Gastroesophageal sphincter (tissue), 4 donors: ENCODE measurements around the gene MAG. TPM values are rescaled to one million over a fixed set of nuclear protein-coding genes. Genes with fewer than 3 reads are reported as not detected.

ENCODE experiments used
- ATAC-seq: fragments of 150-250 bp; one replicate; pipeline ENCODE4 v1.9.1; 2016; ENCODE audit warnings: mild to moderate bottlenecking, moderate library complexity
- H3K27ac ChIP-seq, 4 donors: fragments of 200-600 bp; sonication (generic) in 3 of 4; 1 replicate in 3 of 4; 2 replicates in 1 of 4; pipeline ENCODE4 v1.5.1; 2016 to 2019
- H3K27me3 ChIP-seq: fragments of 200-600 bp; sonication (generic); one replicate; pipeline ENCODE4 v1.5.1; 2019
- H3K36me3 ChIP-seq, 2 donors: fragments of 200-600 bp; sonication (generic); one replicate each; pipeline ENCODE4 v1.5.1; 2019; ENCODE audit warnings: control low read depth in 1 of 2
- H3K4me1 ChIP-seq, 3 donors: fragments of 200-600 bp; sonication (generic); 1 replicate in 2 of 3; 2 replicates in 1 of 3; pipeline ENCODE4 v1.5.1; 2016 to 2019; ENCODE audit warnings: control low read depth in 2 of 3
- H3K4me3 ChIP-seq, 2 donors: fragments of 200-600 bp; sonication (generic); one replicate each; pipeline ENCODE4 v1.5.1; 2019; ENCODE audit warnings: mild to moderate bottlenecking in 1 of 2, moderate library complexity in 1 of 2
- H3K9me3 ChIP-seq, 3 donors: fragments of 200-600 bp; sonication (generic); one replicate each; pipeline ENCODE4 v1.5.1; 2017 to 2019; ENCODE audit warnings: control low read depth in 2 of 3
- CTCF ChIP-seq, 4 experiments: fragments of 200-600 bp in 2 of 4; fragments of 450-650 bp in 2 of 4; sonication (generic) in 1 of 4; IDR thresholded peaks; one replicate each; pipeline ENCODE4 v1.5.1; 2017 to 2019; ENCODE audit warnings: antibody characterized with exemption in 4 of 4, mild to moderate bottlenecking in 2 of 4, moderate library complexity in 2 of 4
- EP300 ChIP-seq: sonication (generic); formaldehyde crosslinking; IDR thresholded peaks from one replicate; pipeline ENCODE4 v1.6.1; 2017; ENCODE audit warnings: antibody characterized with exemption, mild to moderate bottlenecking
- POLR2A ChIP-seq, 2 donors: fragments of 450-650 bp; IDR thresholded peaks; one replicate each; pipeline ENCODE4 v1.6.1; 2017; ENCODE audit warnings: antibody characterized with exemption in 2 of 2, mild to moderate bottlenecking in 2 of 2, moderate library complexity in 1 of 2
- POLR2AphosphoS5 ChIP-seq: sonication (generic); formaldehyde crosslinking; IDR thresholded peaks from one replicate; pipeline ENCODE4 v1.6.1; 2017; ENCODE audit warnings: antibody characterized with exemption
- WGBS, 2 donors: methylation state at CpG; one replicate each; pipeline ENCODE4 v1.1.5; 2018; ENCODE audit warnings: low coverage in 1 of 2; 5-methylcytosine and 5-hydroxymethylcytosine counted together
- total RNA-seq, 4 donors: library from RNA; depleted of rRNA; stranded (reverse); fragments of >200 nt; gene quantifications; one replicate each; pipeline ENCODE4 v1.1.0, GENCODE V29; 2016

MAG gene
- total RNA-seq, 4 donors from 2014 or later = 0.40 TPM; not detected in 3

GRCh38 chr19:35261356-35262100 is 30.4 kb upstream of the MAG start:
- ATAC-seq = no peak
- no peaks in the 10 kb centered on the region for H3K36me3 ChIP-seq
- 25% methylated on average over 2 of the region's 12 CpGs; no CpG with 5 or more reads in 1 of the 2 donors for WGBS, 2 donors
- TF ChIP-seq POLR2A (IDR thresholded peaks at IDR 0.05) (no peak), POLR2AphosphoS5 (no peak)
- H3K27me3 ChIP-seq = peaks cover 19% of the 10 kb centered on the region
- H3K27ac ChIP-seq = no peak overlapping the region
- H3K4me1 ChIP-seq = peaks cover 0 to 24% (median 19%) of the 10 kb centered on the region in 3 donors
- no peaks in the 10 kb centered on the region for H3K9me3 ChIP-seq
- H3K4me3 ChIP-seq = no peak overlapping the region

GRCh38 chr19:35262101-35262761 is 29.7 kb upstream of the MAG start:
- Histone ChIP-seq H3K27ac (no peak overlapping the region), H3K36me3 (no peaks in the 10 kb centered on the region), H3K4me3 (no peak overlapping the region), H3K9me3 (no peaks in the 10 kb centered on the region), H3K27me3 (peaks cover 12% of the 10 kb centered on the region), H3K4me1 (peaks cover 0 to 30% (median 24%) of the 10 kb centered on the region in 3 donors)
- WGBS, 2 donors = 49% methylated on average over 3 of the region's 17 CpGs; no CpG with 5 or more reads in 1 of the 2 donors
- TF ChIP-seq CTCF (IDR thresholded peaks at IDR 0.05) (no peak), POLR2AphosphoS5 (no peak), POLR2A (IDR thresholded peaks at IDR 0.05) (no peak), EP300 (no peak)
- ATAC-seq = no peak

- ATAC-seq = no peak
- 74 to 82% methylated on average over 2 to 5 of the region's 7 CpGs for WGBS, 2 donors
- Histone ChIP-seq H3K9me3 (no peaks in the 10 kb centered on the region), H3K4me1 (peaks cover 0 to 30% (median 24%) of the 10 kb centered on the region in 3 donors), H3K36me3 (no peaks in the 10 kb centered on the region), H3K27ac (no peak overlapping the region), H3K27me3 (no peaks in the 10 kb centered on the region), H3K4me3 (no peak overlapping the region)
- no peak for TF ChIP-seq CTCF (IDR thresholded peaks at IDR 0.05)
- TF ChIP-seq POLR2AphosphoS5 = no peak
- TF ChIP-seq POLR2A (IDR thresholded peaks at IDR 0.05) = no peak
- TF ChIP-seq EP300 = no peak
These were observed 27.5 kb upstream of the MAG start for GRCh38 chr19:35264268-35265125.

- H3K9me3 ChIP-seq = no peaks in the 10 kb centered on the region
- no peak for TF ChIP-seq POLR2AphosphoS5
- no peak for TF ChIP-seq EP300
- no peak for TF ChIP-seq POLR2A (IDR thresholded peaks at IDR 0.05)
- TF ChIP-seq CTCF (IDR thresholded peaks at IDR 0.05) = no peak
- peaks cover 0 to 38% (median 32%) of the 10 kb centered on the region in 3 donors for H3K4me1 ChIP-seq
- no peak overlapping the region for H3K4me3 ChIP-seq
- no peaks in the 10 kb centered on the region for H3K27me3 ChIP-seq
- peaks cover 0 to 4% of the 10 kb centered on the region in 2 donors for H3K36me3 ChIP-seq
- peak overlapping the region in 3 of 4 donors; percentile 7 to 96 (median 93) for H3K27ac ChIP-seq
- 0 to 44% methylated on average over 1 to 6 of the region's 6 CpGs for WGBS, 2 donors
- no peak for ATAC-seq
These were observed 26.6 kb upstream of the MAG start for GRCh38 chr19:35265126-35265899.
